SK-N-SH (cell line): ENCODE measurements around the gene PCDHGA1. TPM values are rescaled to one million over a fixed set of nuclear protein-coding genes. Genes with fewer than 3 reads are reported as not detected.

Source experiments
- CTCF ChIA-PET: fragments of 300-600, 350-600 bp; formaldehyde crosslinking; extraction: SDS; loops from one replicate; lab custom pipeline; 2021; lab: Yijun Ruan, JAX
- POLR2A ChIA-PET: fragments of 350-600 bp; sonication (Branson Sonifier 250); formaldehyde crosslinking; extraction: SDS; loops from one replicate; lab custom pipeline; 2020; ENCODE audit warnings: antibody characterized with exemption, inconsistent platforms; lab: Yijun Ruan, JAX
- DNase-seq: peaks from one replicate; pipeline ENCODE4 v3.0.0; 2012
- H2AFZ ChIP-seq: fragments of 200-600 bp; sonication (generic); 2 replicates; pipeline ENCODE4 v1.8.1; 2016; ENCODE audit warnings: antibody characterized with exemption, mild to moderate bottlenecking, low read depth
- H3F3A ChIP-seq: fragments of 200-600 bp; sonication (generic); replicated peaks from 2 replicates; pipeline ENCODE3; 2016; ENCODE audit warnings: antibody characterized with exemption, mild to moderate bottlenecking; ENCODE audit not compliant: insufficient read depth
- H3K27ac ChIP-seq, 2 experiments: fragments of 200-500 bp in 1 of 2; fragments of 200-600 bp in 1 of 2; sonication (Bioruptor generic) in 1 of 2; sonication (generic), shearing (Covaris generic) in 1 of 2; 2 replicates each; pipeline versions ENCODE4 v1.5.1 to v1.6.1; 2014 to 2016; ENCODE audit warnings: low read depth in 2 of 2, inconsistent platforms in 1 of 2, low read length in 1 of 2, mild to moderate bottlenecking in 1 of 2, mixed read lengths in 1 of 2
- H3K27me3 ChIP-seq: fragments of 200-600 bp; sonication (generic), shearing (Covaris generic); 2 replicates; pipeline ENCODE4 v1.6.1; 2016; ENCODE audit warnings: mixed run types; ENCODE audit not compliant: insufficient read depth
- H3K36me3 ChIP-seq, 2 experiments: fragments of 200-500 bp in 1 of 2; fragments of 200-600 bp in 1 of 2; sonication (Bioruptor generic) in 1 of 2; sonication (generic) in 1 of 2; replicated peaks in 1 of 2; 2 replicates each; pipeline versions ENCODE3 to v1.5.1; 2014 to 2016; ENCODE audit warnings: low read length in 1 of 2, mild to moderate bottlenecking in 1 of 2; ENCODE audit not compliant: insufficient read depth in 2 of 2, control insufficient read depth in 1 of 2
- H3K4me1 ChIP-seq, 2 experiments: fragments of 200-500 bp in 1 of 2; fragments of 200-600 bp in 1 of 2; sonication (Bioruptor generic) in 1 of 2; sonication (generic), shearing (Covaris generic) in 1 of 2; 2 replicates each; pipeline versions ENCODE4 v1.5.1 to v1.6.1; 2014 to 2016; ENCODE audit warnings: low read depth in 1 of 2, low read length in 1 of 2, mixed run types in 1 of 2; ENCODE audit not compliant: insufficient read depth in 2 of 2, control insufficient read depth in 1 of 2
- H3K4me2 ChIP-seq: fragments of 200-600 bp; sonication (generic), shearing (Covaris generic); 2 replicates; pipeline ENCODE4 v1.6.1; 2017; ENCODE audit warnings: mixed run types
- H3K4me3 ChIP-seq, 2 experiments: fragments of 200-500 bp in 1 of 2; fragments of 200-600 bp in 1 of 2; sonication (Bioruptor generic) in 1 of 2; sonication (generic), shearing (Covaris generic) in 1 of 2; 2 replicates each; pipeline versions ENCODE4 v1.5.1 to v1.8.1; 2014 to 2016; ENCODE audit warnings: low read depth in 2 of 2, inconsistent platforms in 1 of 2, low read length in 1 of 2, mild to moderate bottlenecking in 1 of 2, mixed read lengths in 1 of 2, moderate library complexity in 1 of 2
- H3K79me2 ChIP-seq: fragments of 200-600 bp; sonication (generic); 2 replicates; pipeline ENCODE4 v1.8.1; 2017; ENCODE audit warnings: mild to moderate bottlenecking; ENCODE audit not compliant: insufficient read depth
- H3K9ac ChIP-seq: fragments of 200-600 bp; sonication (generic); 2 replicates; pipeline ENCODE4 v1.6.1; 2017; ENCODE audit warnings: mixed run types
- H3K9me2 ChIP-seq: fragments of 200-600 bp; sonication (generic); 2 replicates; pipeline ENCODE4 v1.6.1; 2017; ENCODE audit warnings: mixed run types
- H3K9me3 ChIP-seq: fragments of 200-600 bp; sonication (generic); 2 replicates; pipeline ENCODE4 v1.6.1; 2017; ENCODE audit warnings: mixed run types, mild to moderate bottlenecking, moderate library complexity
- H4K20me1 ChIP-seq: fragments of 200-600 bp; sonication (generic); 2 replicates; pipeline ENCODE4 v1.6.1; 2017; ENCODE audit warnings: mild to moderate bottlenecking, mixed run types; ENCODE audit not compliant: insufficient read depth
- CHD2 ChIP-seq: fragments of 150-350 bp; IDR thresholded peaks from 2 replicates; pipeline ENCODE4 v1.6.1; 2018; ENCODE audit warnings: low read length; ENCODE audit not compliant: partially characterized antibody
- CTCF ChIP-seq: fragments of 200-600 bp; sonication (generic); IDR thresholded peaks from 2 replicates; pipeline ENCODE4 v1.6.1; 2017; ENCODE audit warnings: antibody characterized with exemption, mild to moderate bottlenecking, moderate library complexity
- ELF1 ChIP-seq: IDR thresholded peaks from 2 replicates; pipeline ENCODE4 v1.4.0; 2012
- GABPA ChIP-seq: IDR thresholded peaks from 2 replicates; pipeline ENCODE4 v1.4.0; 2012; ENCODE audit warnings: low read depth, mild to moderate bottlenecking
- MAX ChIP-seq: IDR thresholded peaks from 2 replicates; pipeline ENCODE4 v1.4.0; 2012; ENCODE audit warnings: low read depth
- MXI1 ChIP-seq: IDR thresholded peaks from 2 replicates; pipeline ENCODE4 v1.6.1; 2012; ENCODE audit warnings: mild to moderate bottlenecking, low read depth, low read length, improper control_type of control experiment
- POLR2AphosphoS5 ChIP-seq: IDR thresholded peaks from 2 replicates; pipeline ENCODE4 v1.6.1; 2012; ENCODE audit warnings: low read depth, low read length
- RCOR1 ChIP-seq: fragments of 150-350 bp; IDR thresholded peaks from 2 replicates; pipeline ENCODE4 v1.6.1; 2017; ENCODE audit warnings: antibody characterized with exemption, low read length
- TAF1 ChIP-seq: IDR thresholded peaks from 2 replicates; pipeline ENCODE4 v1.6.1; 2012; ENCODE audit warnings: low read depth, mild to moderate bottlenecking, low read length, moderate library complexity, borderline replicate concordance
- TEAD4 ChIP-seq: IDR thresholded peaks from 2 replicates; pipeline ENCODE4 v1.4.0; 2012; ENCODE audit warnings: mild to moderate bottlenecking, borderline replicate concordance; ENCODE audit not compliant: insufficient read depth
- YY1 ChIP-seq: IDR thresholded peaks from 2 replicates; pipeline ENCODE4 v1.4.0; 2012; ENCODE audit warnings: low read depth, mild to moderate bottlenecking
- WGBS: methylation state at CpG from one replicate; pipeline ENCODE4 v1.1.6; 2017; ENCODE audit warnings: low lambda C conversion rate; 5-methylcytosine and 5-hydroxymethylcytosine counted together
- polyA plus RNA-seq, 3 experiments: library from polyadenylated mRNA; depleted of rRNA; stranded (reverse); fragments of >200 nt; gene quantifications; 2 replicates each; pipeline ENCODE4 v1.2.3, GENCODE V29; 2012
- TF ChIP-seq, protein P1 (sequence below): fragments of 150-350 bp; IDR thresholded peaks from 2 replicates; pipeline ENCODE4 v1.6.1; 2017; ENCODE audit warnings: antibody characterized with exemption, low read length, low read depth, borderline replicate concordance
- TF ChIP-seq, protein P2 (sequence below): fragments of 150-350 bp; IDR thresholded peaks from 2 replicates; pipeline ENCODE4 v1.6.1; 2016; ENCODE audit warnings: mild to moderate bottlenecking, low read depth, low read length
- TF ChIP-seq, protein P3 (sequence below): IDR thresholded peaks from 2 replicates; pipeline ENCODE4 v1.6.1; 2012; ENCODE audit warnings: mild to moderate bottlenecking, low read depth, low read length, moderate library complexity
- TF ChIP-seq, protein P4 (sequence below): IDR thresholded peaks from 2 replicates; pipeline ENCODE4 v1.4.0; 2012; ENCODE audit warnings: low read depth, borderline replicate concordance

Gene PCDHGA1
- polyA plus RNA-seq, 1 of the 3 experiments (the other 2 are of a cell fraction) = 1.2 TPM

GRCh38 chr5:141475625-141476131 lies 145.4 kb downstream of the PCDHGA1 start, which contains the start of gene PCDHGC3 (continued):
- TF ChIP-seq TEAD4 (no peak), TAF1 (0 out of 2 replicates have a peak, but pooled peaks have one; percentile 68), CTCF (peak; percentile 45)
- TF ChIP-seq, protein P1, sequence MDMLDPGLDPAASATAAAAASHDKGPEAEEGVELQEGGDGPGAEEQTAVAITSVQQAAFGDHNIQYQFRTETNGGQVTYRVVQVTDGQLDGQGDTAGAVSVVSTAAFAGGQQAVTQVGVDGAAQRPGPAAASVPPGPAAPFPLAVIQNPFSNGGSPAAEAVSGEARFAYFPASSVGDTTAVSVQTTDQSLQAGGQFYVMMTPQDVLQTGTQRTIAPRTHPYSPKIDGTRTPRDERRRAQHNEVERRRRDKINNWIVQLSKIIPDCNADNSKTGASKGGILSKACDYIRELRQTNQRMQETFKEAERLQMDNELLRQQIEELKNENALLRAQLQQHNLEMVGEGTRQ = no peak
- TF ChIP-seq, protein P2, sequence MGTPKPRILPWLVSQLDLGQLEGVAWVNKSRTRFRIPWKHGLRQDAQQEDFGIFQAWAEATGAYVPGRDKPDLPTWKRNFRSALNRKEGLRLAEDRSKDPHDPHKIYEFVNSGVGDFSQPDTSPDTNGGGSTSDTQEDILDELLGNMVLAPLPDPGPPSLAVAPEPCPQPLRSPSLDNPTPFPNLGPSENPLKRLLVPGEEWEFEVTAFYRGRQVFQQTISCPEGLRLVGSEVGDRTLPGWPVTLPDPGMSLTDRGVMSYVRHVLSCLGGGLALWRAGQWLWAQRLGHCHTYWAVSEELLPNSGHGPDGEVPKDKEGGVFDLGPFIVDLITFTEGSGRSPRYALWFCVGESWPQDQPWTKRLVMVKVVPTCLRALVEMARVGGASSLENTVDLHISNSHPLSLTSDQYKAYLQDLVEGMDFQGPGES = no peak

GRCh38 chr5:141476132-141476911 lies 146.0 kb downstream of the PCDHGA1 start:
- Histone ChIP-seq H3K9ac (peak overlapping the region; percentile 83), H3K4me3 (peak overlapping the region; percentile 82 to 85), H3K4me2 (peak overlapping the region; percentile 97), H3K9me2 (no peaks in the 10 kb centered on the region), H4K20me1 (peaks cover 44% of the 10 kb centered on the region), H3K27ac (peak overlapping the region; percentile 92 to 94), H3K79me2 (peaks cover 49% of the 10 kb centered on the region), H3K4me1 (peaks cover 6 to 34% of the 10 kb centered on the region in 2 experiments; a peak in 3 of 4 replicates), H3F3A (peaks cover 25% of the 10 kb centered on the region)
- peak; percentile 65 for DNase-seq
- WGBS = 19% methylated on average over 52 of the region's 58 CpGs
- POLR2A ChIA-PET = interaction anchor here (0.9 to 1.9 kb wide), 6 partner anchors 9 to 81 kb away, joined by 3 to 14 read pairs (median 10); partner anchors contain the start of gene PCDHGC4
- CTCF ChIA-PET = interaction anchor here (0.8 to 8.6 kb wide), 12 partner anchors 9 to 157 kb away, joined by 3 to 117 read pairs (median 16); partner anchors contain the start of genes PCDHGA4 and PCDHGC4
- TF ChIP-seq POLR2AphosphoS5 (no peak; the same call in 1 of the 2 replicates), MXI1 (no peak; the same call in 1 of the 2 replicates), ELF1 (peak; percentile 23; the same call in 1 of the 2 replicates), GABPA (0 out of 2 replicates have a peak, but pooled peaks have one; percentile 3), MAX (peak; percentile 31; the same call in 1 of the 2 replicates), RCOR1 (no peak), CHD2 (no peak), YY1 (peak; percentile 10; the same call in 1 of the 2 replicates)
- TF ChIP-seq, protein P3, sequence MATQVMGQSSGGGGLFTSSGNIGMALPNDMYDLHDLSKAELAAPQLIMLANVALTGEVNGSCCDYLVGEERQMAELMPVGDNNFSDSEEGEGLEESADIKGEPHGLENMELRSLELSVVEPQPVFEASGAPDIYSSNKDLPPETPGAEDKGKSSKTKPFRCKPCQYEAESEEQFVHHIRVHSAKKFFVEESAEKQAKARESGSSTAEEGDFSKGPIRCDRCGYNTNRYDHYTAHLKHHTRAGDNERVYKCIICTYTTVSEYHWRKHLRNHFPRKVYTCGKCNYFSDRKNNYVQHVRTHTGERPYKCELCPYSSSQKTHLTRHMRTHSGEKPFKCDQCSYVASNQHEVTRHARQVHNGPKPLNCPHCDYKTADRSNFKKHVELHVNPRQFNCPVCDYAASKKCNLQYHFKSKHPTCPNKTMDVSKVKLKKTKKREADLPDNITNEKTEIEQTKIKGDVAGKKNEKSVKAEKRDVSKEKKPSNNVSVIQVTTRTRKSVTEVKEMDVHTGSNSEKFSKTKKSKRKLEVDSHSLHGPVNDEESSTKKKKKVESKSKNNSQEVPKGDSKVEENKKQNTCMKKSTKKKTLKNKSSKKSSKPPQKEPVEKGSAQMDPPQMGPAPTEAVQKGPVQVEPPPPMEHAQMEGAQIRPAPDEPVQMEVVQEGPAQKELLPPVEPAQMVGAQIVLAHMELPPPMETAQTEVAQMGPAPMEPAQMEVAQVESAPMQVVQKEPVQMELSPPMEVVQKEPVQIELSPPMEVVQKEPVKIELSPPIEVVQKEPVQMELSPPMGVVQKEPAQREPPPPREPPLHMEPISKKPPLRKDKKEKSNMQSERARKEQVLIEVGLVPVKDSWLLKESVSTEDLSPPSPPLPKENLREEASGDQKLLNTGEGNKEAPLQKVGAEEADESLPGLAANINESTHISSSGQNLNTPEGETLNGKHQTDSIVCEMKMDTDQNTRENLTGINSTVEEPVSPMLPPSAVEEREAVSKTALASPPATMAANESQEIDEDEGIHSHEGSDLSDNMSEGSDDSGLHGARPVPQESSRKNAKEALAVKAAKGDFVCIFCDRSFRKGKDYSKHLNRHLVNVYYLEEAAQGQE = peak; percentile 49; the same call in 1 of the 2 replicates
- TF ChIP-seq, protein P4, sequence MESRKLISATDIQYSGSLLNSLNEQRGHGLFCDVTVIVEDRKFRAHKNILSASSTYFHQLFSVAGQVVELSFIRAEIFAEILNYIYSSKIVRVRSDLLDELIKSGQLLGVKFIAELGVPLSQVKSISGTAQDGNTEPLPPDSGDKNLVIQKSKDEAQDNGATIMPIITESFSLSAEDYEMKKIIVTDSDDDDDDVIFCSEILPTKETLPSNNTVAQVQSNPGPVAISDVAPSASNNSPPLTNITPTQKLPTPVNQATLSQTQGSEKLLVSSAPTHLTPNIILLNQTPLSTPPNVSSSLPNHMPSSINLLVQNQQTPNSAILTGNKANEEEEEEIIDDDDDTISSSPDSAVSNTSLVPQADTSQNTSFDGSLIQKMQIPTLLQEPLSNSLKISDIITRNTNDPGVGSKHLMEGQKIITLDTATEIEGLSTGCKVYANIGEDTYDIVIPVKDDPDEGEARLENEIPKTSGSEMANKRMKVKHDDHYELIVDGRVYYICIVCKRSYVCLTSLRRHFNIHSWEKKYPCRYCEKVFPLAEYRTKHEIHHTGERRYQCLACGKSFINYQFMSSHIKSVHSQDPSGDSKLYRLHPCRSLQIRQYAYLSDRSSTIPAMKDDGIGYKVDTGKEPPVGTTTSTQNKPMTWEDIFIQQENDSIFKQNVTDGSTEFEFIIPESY = no peak
- TF ChIP-seq, all 33 proteins: peak for 5
- no peaks in the 10 kb centered on the region for H3K27me3 ChIP-seq
- no peaks in the 10 kb centered on the region for H3K9me3 ChIP-seq
- H2AFZ ChIP-seq = 0 out of 2 replicates have a peak overlapping the region, but pooled peaks have one; percentile 42
- peaks cover 0 to 29% of the 10 kb centered on the region in 2 experiments for H3K36me3 ChIP-seq
